GM18907 (cell line): Measurements from ENCODE around the gene NOTCH4.
"Not testable (repeated sequence)": the region's sequence is repeated elsewhere in the genome, so short reads cannot be mapped to it uniquely, and the experiment has no call there.

ENCODE experiments used
- ATAC-seq: cut with Tn5 transposase; IDR thresholded peaks from one replicate; pipeline ENCODE4 v1.9.1; 2021; ENCODE audit warnings: mild to moderate bottlenecking, moderate library complexity; ENCODE audit not compliant: unreplicated experiment

NOTCH4 gene

GRCh38 chr6:32218167-32218566 is 5.7 kb downstream of the NOTCH4 start:
- ATAC-seq, result no peak

GRCh38 chr6:32216998-32217397 is 6.9 kb downstream of the NOTCH4 start:
- no peak for ATAC-seq

- ATAC-seq, result no peak
Observed at GRCh38 chr6:32216285-32216684, 7.6 kb downstream of the NOTCH4 start.

- no peak for ATAC-seq
Observed at GRCh38 chr6:32215617-32216016, 8.2 kb downstream of the NOTCH4 start.

GRCh38 chr6:32214126-32214525 is 9.7 kb downstream of the NOTCH4 start:
- ATAC-seq, result no peak

- ATAC-seq, result no peak
Observed at GRCh38 chr6:32213649-32214048, 10.2 kb downstream of the NOTCH4 start.

GRCh38 chr6:32212076-32212760 is 11.6 kb downstream of the NOTCH4 start:
- no peak for ATAC-seq

- ATAC-seq, result not testable (repeated sequence)
Observed at GRCh38 chr6:32211432-32211831, 12.4 kb downstream of the NOTCH4 start.

- no peak for ATAC-seq
Observed at GRCh38 chr6:32210191-32210601, 13.7 kb downstream of the NOTCH4 start.

GRCh38 chr6:32208996-32209395 is 14.9 kb downstream of the NOTCH4 start:
- ATAC-seq, result no peak

- ATAC-seq, result no peak
Observed at GRCh38 chr6:32204268-32204715, 19.6 kb downstream of the NOTCH4 start.

GRCh38 chr6:32203426-32204267 is 20.2 kb downstream of the NOTCH4 start:
- ATAC-seq, result no peak

- no peak for ATAC-seq
Observed at GRCh38 chr6:32202186-32202585, 21.7 kb downstream of the NOTCH4 start.

GRCh38 chr6:32200711-32201475 is 23.0 kb downstream of the NOTCH4 start:
- no peak for ATAC-seq

GRCh38 chr6:32198866-32199265 is 25.0 kb downstream of the NOTCH4 start:
- ATAC-seq, result no peak

- ATAC-seq, result no peak
Observed at GRCh38 chr6:32198345-32198696, 25.5 kb downstream of the NOTCH4 start.

GRCh38 chr6:32196682-32197616 is 26.9 kb downstream of the NOTCH4 start:
- no peak for ATAC-seq

GRCh38 chr6:32195902-32196681 is 27.8 kb downstream of the NOTCH4 start:
- ATAC-seq, result peak; percentile 77

GRCh38 chr6:32195652-32195901 is 28.3 kb downstream of the NOTCH4 start:
- ATAC-seq, result no peak
